WTC11 (cell line): ENCODE results near the gene ELOVL1. TPM values are rescaled to one million over a fixed set of nuclear protein-coding genes. Genes with fewer than 3 reads are reported as not detected.

ENCODE experiments used
- ATAC-seq: fragments of 200-7000 bp; cut with Tn5 transposase; 2 replicates; pipeline ENCODE4 v1.10.0; 2021; ENCODE audit warnings: mild to moderate bottlenecking, moderate library complexity
- CTCF ChIA-PET: fragments of 300-600 bp; sonication (Branson Sonifier 250); formaldehyde crosslinking; loops from one replicate; lab custom pipeline; 2021; ENCODE audit warnings: antibody characterized with exemption; lab: Charles Lee
- POLR2A ChIA-PET: fragments of 350-600 bp; sonication (Branson Sonifier 250); formaldehyde crosslinking; loops from one replicate; lab custom pipeline; 2021; ENCODE audit warnings: antibody characterized with exemption; lab: Charles Lee
- DNase-seq: peaks from one replicate; pipeline ENCODE4 v3.0.0; 2021; ENCODE audit warnings: low spot score
- H3K27ac Mint-ChIP-seq: 2 replicates; pipeline ENCODE4 v1.8.0; 2021; ENCODE audit warnings: mixed read lengths
- H3K27me3 Mint-ChIP-seq: 2 replicates; pipeline ENCODE4 v1.8.0; 2021; ENCODE audit warnings: low read depth, mild to moderate bottlenecking, moderate library complexity, mixed read lengths
- H3K36me3 Mint-ChIP-seq: 2 replicates; pipeline ENCODE4 v1.8.0; 2021; ENCODE audit warnings: mixed read lengths
- H3K4me1 Mint-ChIP-seq: 2 replicates; pipeline ENCODE4 v1.8.0; 2022; ENCODE audit warnings: mixed read lengths
- H3K4me3 Mint-ChIP-seq: 2 replicates; pipeline ENCODE4 v1.8.0; 2021; ENCODE audit warnings: mild to moderate bottlenecking, moderate library complexity, mixed read lengths
- H3K9me3 Mint-ChIP-seq: 2 replicates; pipeline ENCODE4 v1.8.0; 2021; ENCODE audit warnings: mixed read lengths
- AR ChIP-seq: fragments of 250-450 bp; sonication (Bioruptor Pico); IDR thresholded peaks from 2 replicates; pipeline ENCODE4 v1.9.0; 2021; ENCODE audit warnings: mild to moderate bottlenecking
- ATF6 ChIP-seq: sonication (generic); formaldehyde crosslinking; IDR thresholded peaks from 2 replicates; pipeline ENCODE4 v1.8.1; 2023; ENCODE audit warnings: mild to moderate bottlenecking, missing genetic modification reagents
- CBFB ChIP-seq: sonication (generic); formaldehyde crosslinking; IDR thresholded peaks from 2 replicates; pipeline ENCODE4 v1.8.1; 2022; ENCODE audit warnings: mild to moderate bottlenecking, low read depth, missing genetic modification reagents
- ETV6 ChIP-seq: sonication (generic); formaldehyde crosslinking; IDR thresholded peaks from 2 replicates; pipeline ENCODE4 v1.8.1; 2022; ENCODE audit warnings: mild to moderate bottlenecking, missing genetic modification reagents
- FOXJ3 ChIP-seq: sonication (generic); formaldehyde crosslinking; IDR thresholded peaks from 2 replicates; pipeline ENCODE4 v1.9.0; 2021; ENCODE audit warnings: missing genetic modification reagents, mild to moderate bottlenecking, borderline replicate concordance
- FOXK1 ChIP-seq: sonication (generic); formaldehyde crosslinking; IDR thresholded peaks from 2 replicates; pipeline ENCODE4 v1.8.0; 2022; ENCODE audit warnings: mild to moderate bottlenecking, moderate library complexity, missing genetic modification reagents
- KAT7 ChIP-seq: sonication (generic); formaldehyde crosslinking; IDR thresholded peaks from 2 replicates; pipeline ENCODE4 v1.8.1; 2023; ENCODE audit warnings: missing genetic modification reagents, mild to moderate bottlenecking, borderline replicate concordance
- MLX ChIP-seq: sonication (generic); formaldehyde crosslinking; IDR thresholded peaks from 2 replicates; pipeline ENCODE4 v1.8.1; 2023; ENCODE audit warnings: mild to moderate bottlenecking, missing genetic modification reagents, moderate library complexity
- NR2C2 ChIP-seq: sonication (generic); formaldehyde crosslinking; IDR thresholded peaks from 2 replicates; pipeline ENCODE4 v1.8.0; 2022; ENCODE audit warnings: mild to moderate bottlenecking, missing genetic modification reagents
- OVOL2 ChIP-seq: fragments of 250-450 bp; sonication (Bioruptor Pico); IDR thresholded peaks from 2 replicates; pipeline ENCODE4 v1.9.0; 2021; ENCODE audit warnings: mild to moderate bottlenecking, borderline replicate concordance
- RELA ChIP-seq: sonication (generic); formaldehyde crosslinking; IDR thresholded peaks from 2 replicates; pipeline ENCODE4 v1.8.1; 2022; ENCODE audit warnings: missing genetic modification reagents, mild to moderate bottlenecking, borderline replicate concordance
- RORB ChIP-seq: fragments of 250-450 bp; sonication (Bioruptor Pico); IDR thresholded peaks from 2 replicates; pipeline ENCODE4 v1.9.0; 2021; ENCODE audit warnings: mild to moderate bottlenecking
- SMAD3 ChIP-seq: sonication (generic); formaldehyde crosslinking; IDR thresholded peaks from 2 replicates; pipeline ENCODE4 v1.8.0; 2022; ENCODE audit warnings: missing genetic modification reagents, mild to moderate bottlenecking, borderline replicate concordance
- ZBTB43 ChIP-seq: sonication (generic); formaldehyde crosslinking; IDR thresholded peaks from 2 replicates; pipeline ENCODE4 v1.8.1; 2023; ENCODE audit warnings: mild to moderate bottlenecking, missing genetic modification reagents
- ZNF232 ChIP-seq: sonication (generic); formaldehyde crosslinking; IDR thresholded peaks from 2 replicates; pipeline ENCODE4 v1.8.0; 2022; ENCODE audit warnings: mild to moderate bottlenecking, missing genetic modification reagents
- ZNF263 ChIP-seq: sonication (generic); formaldehyde crosslinking; IDR thresholded peaks from 2 replicates; pipeline ENCODE4 v1.8.1; 2022; ENCODE audit warnings: low read depth, mild to moderate bottlenecking, moderate library complexity, missing genetic modification reagents
- ZNF423 ChIP-seq: fragments of 250-450 bp; sonication (Bioruptor Pico); IDR thresholded peaks from 2 replicates; pipeline ENCODE4 v2.1.2; 2022; ENCODE audit warnings: mild to moderate bottlenecking, moderate library complexity
- ZSCAN18 ChIP-seq: fragments of 250-450 bp; sonication (Bioruptor Pico); IDR thresholded peaks from 2 replicates; pipeline ENCODE4 v2.1.2; 2022; ENCODE audit warnings: mild to moderate bottlenecking, moderate library complexity
- total RNA-seq: library from RNA; stranded (reverse); gene quantifications from 3 replicates; pipeline ENCODE4 v1.2.3, GENCODE V29; 2021
- TF ChIP-seq, protein P1 (sequence below): sonication (generic); formaldehyde crosslinking; IDR thresholded peaks from 2 replicates; pipeline ENCODE4 v1.8.0; 2022; ENCODE audit warnings: mild to moderate bottlenecking, missing genetic modification reagents
- TF ChIP-seq, protein P2 (sequence below): sonication (generic); formaldehyde crosslinking; IDR thresholded peaks from 2 replicates; pipeline ENCODE4 v1.8.0; 2022; ENCODE audit warnings: mild to moderate bottlenecking, missing genetic modification reagents
- TF ChIP-seq, protein P3 (sequence below): sonication (generic); formaldehyde crosslinking; conservative IDR thresholded peaks from 2 replicates; pipeline ENCODE4 v1.8.1; 2023; ENCODE audit warnings: mild to moderate bottlenecking, low read depth, missing genetic modification reagents, moderate library complexity

ELOVL1 gene
- total RNA-seq, 1 experiment from 2014 or later = 26.6 TPM

- TF ChIP-seq, protein P1, sequence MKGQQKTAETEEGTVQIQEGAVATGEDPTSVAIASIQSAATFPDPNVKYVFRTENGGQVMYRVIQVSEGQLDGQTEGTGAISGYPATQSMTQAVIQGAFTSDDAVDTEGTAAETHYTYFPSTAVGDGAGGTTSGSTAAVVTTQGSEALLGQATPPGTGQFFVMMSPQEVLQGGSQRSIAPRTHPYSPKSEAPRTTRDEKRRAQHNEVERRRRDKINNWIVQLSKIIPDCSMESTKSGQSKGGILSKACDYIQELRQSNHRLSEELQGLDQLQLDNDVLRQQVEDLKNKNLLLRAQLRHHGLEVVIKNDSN (CRISPR knock-in tag) = no peak
- TF ChIP-seq RELA (no peak), FOXK1 (CRISPR knock-in tag) (no peak), ZNF423 (no peak)
- TF ChIP-seq, protein P2, sequence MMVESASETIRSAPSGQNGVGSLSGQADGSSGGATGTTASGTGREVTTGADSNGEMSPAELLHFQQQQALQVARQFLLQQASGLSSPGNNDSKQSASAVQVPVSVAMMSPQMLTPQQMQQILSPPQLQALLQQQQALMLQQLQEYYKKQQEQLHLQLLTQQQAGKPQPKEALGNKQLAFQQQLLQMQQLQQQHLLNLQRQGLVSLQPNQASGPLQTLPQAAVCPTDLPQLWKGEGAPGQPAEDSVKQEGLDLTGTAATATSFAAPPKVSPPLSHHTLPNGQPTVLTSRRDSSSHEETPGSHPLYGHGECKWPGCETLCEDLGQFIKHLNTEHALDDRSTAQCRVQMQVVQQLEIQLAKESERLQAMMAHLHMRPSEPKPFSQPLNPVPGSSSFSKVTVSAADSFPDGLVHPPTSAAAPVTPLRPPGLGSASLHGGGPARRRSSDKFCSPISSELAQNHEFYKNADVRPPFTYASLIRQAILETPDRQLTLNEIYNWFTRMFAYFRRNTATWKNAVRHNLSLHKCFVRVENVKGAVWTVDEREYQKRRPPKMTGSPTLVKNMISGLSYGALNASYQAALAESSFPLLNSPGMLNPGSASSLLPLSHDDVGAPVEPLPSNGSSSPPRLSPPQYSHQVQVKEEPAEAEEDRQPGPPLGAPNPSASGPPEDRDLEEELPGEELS = no peak
- TF ChIP-seq, all 79 proteins: peak for 0
Measured at GRCh38 chr1:43317817-43318471, 49.9 kb downstream of the ELOVL1 start (continued).

DNA sequence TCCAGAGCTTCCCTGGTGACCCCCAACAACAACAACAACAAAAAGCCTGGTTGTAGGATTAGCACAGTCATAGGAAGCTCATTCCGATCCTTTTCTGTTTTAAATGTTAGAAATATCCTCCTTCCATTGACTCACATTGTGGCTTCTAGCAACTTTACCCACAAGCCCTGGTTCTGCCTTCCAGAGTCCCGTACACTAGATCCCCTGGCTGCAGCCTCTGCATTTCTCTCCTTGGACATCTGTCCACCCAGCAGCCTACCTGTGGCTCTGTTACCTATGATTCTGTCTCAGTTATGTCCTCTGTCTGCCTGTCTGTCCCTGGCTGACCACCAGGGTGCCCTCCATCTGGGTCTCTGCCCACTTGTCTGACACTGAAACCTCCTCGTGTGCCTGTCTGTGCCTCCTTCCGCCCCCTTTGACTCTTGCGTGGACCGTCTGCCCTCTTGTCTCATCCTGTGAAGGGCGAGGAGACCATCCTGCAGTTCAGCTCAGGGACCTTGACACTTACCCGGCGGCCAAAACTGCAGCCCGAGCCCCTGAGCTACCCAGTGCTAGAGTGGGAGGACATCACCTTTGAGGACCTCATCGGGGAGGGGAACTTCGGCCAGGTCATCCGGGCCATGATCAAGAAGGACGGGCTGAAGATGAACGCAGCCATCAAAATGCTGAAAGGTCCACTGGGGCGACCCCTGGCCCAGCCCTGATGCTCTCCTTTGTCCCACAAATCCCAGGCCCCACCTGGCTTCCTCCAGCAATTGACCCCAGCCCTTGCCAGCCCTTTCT lies 50.9 kb downstream of the ELOVL1 start:
- Mint-ChIP-seq H3K9me3 (no peaks in the 10 kb centered on the region), H3K36me3 (no peaks in the 10 kb centered on the region), H3K4me1 (peaks cover 6% of the 10 kb centered on the region), H3K4me3 (no peak overlapping the region), H3K27ac (no peak overlapping the region), H3K27me3 (no peaks in the 10 kb centered on the region)
- ChIA-PET CTCF (interaction anchor here (0.8 to 2.4 kb wide), 4 partner anchors 23 to 98 kb away, joined by 3 to 10 read pairs (median 6); partner anchors contain the start of genes C1orf210 and CDC20), POLR2A (interaction anchor here (0.7 kb wide), 1 partner anchor 33 kb away, joined by 3 read pairs; no protein-coding TSS in a partner anchor)
- ATAC-seq (peak; percentile 41; the same call in 1 of the 2 replicates), DNase-seq (no peak)
- TF ChIP-seq MLX (CRISPR knock-in tag) (no peak), RORB (no peak), ZSCAN18 (CRISPR knock-in tag) (no peak), SMAD3 (CRISPR knock-in tag) (no peak), NR2C2 (CRISPR knock-in tag) (no peak), ZNF263 (no peak), ZNF232 (no peak), FOXJ3 (CRISPR knock-in tag) (no peak), ATF6 (CRISPR knock-in tag) (no peak), ZBTB43 (CRISPR knock-in tag) (no peak), AR (CRISPR knock-in tag) (no peak), ETV6 (CRISPR knock-in tag) (no peak), OVOL2 (no peak), CBFB (no peak), KAT7 (CRISPR knock-in tag) (no peak)
- TF ChIP-seq, protein P3, sequence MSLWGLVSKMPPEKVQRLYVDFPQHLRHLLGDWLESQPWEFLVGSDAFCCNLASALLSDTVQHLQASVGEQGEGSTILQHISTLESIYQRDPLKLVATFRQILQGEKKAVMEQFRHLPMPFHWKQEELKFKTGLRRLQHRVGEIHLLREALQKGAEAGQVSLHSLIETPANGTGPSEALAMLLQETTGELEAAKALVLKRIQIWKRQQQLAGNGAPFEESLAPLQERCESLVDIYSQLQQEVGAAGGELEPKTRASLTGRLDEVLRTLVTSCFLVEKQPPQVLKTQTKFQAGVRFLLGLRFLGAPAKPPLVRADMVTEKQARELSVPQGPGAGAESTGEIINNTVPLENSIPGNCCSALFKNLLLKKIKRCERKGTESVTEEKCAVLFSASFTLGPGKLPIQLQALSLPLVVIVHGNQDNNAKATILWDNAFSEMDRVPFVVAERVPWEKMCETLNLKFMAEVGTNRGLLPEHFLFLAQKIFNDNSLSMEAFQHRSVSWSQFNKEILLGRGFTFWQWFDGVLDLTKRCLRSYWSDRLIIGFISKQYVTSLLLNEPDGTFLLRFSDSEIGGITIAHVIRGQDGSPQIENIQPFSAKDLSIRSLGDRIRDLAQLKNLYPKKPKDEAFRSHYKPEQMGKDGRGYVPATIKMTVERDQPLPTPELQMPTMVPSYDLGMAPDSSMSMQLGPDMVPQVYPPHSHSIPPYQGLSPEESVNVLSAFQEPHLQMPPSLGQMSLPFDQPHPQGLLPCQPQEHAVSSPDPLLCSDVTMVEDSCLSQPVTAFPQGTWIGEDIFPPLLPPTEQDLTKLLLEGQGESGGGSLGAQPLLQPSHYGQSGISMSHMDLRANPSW (CRISPR knock-in tag) = no peak
